ENCODE data around the gene OR2C3.
"Not testable (repeated sequence)": the region's sequence is repeated elsewhere in the genome, so short reads cannot be mapped to it uniquely, and the experiment has no call there.

- TF ChIP-seq TAF1 (IDR thresholded peaks at IDR 0.05; ENCODE audit: low read depth); CTCF (IDR thresholded peaks at IDR 0.05; ENCODE audit: poor library complexity, severe bottlenecking); MXI1 (conservative IDR thresholded peaks at IDR 0.05; ENCODE audit: poor library complexity, severe bottlenecking); POLR2AphosphoS5 (IDR thresholded peaks at IDR 0.05); EZH2 (IDR thresholded peaks at IDR 0.05; ENCODE audit: borderline replicate concordance, insufficient read depth, low read length, poor library complexity, severe bottlenecking); RAD21 (conservative IDR thresholded peaks at IDR 0.05); SMC3 (conservative IDR thresholded peaks at IDR 0.05; ENCODE audit: poor library complexity): not testable (repeated sequence)
Observed at GRCh38 chr1:247521886-247522285, 14.4 kb downstream of the OR2C3 start.
